ENCODE data around the gene PJA2. TPM values are rescaled to one million over a fixed set of nuclear protein-coding genes. Genes with fewer than 3 reads are reported as not detected.
A peak's percentile ranks its signal among the peaks of the same experiment; 100 is the strongest.

The PJA2 gene
- total RNA-seq, 1 donor from 2014 or later = 143 TPM

- DNase-seq (ENCODE audit: low spot score) = no peak
- intact Hi-C loops (cut with DNase I) = no loop called here
- ATAC-seq = no peak
Measured at GRCh38 chr5:109357807-109358206, 52.0 kb downstream of the PJA2 start.

DNA sequence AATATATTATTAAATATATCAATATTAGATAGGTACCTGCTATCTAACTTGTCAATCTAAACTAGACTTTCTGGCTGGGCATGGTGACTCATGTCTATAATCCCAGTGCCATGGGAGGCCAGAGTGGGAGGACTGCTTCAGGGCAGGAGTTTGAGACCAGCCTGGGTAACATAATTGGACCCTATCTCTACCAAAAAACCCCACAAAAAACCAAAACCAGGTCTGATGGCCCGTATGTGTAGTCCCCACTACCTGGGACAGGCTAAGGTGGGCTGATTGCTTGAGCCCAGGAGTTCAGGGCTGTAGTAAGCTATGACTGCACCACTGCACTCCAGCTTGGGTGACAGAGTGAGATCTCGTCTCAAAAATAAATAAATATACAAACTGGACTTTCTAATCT, 55.0 kb downstream of the PJA2 start:
- intact Hi-C loops (cut with DNase I) = no loop called here
- DNase-seq (ENCODE audit: low spot score) (no peak), ATAC-seq (peak; percentile 72)

GRCh38 chr5:109351988-109352864, 57.5 kb downstream of the PJA2 start:
- intact Hi-C loops (cut with DNase I) = no loop called here
- DNase-seq (ENCODE audit: low spot score) (no peak), ATAC-seq (no peak)

GRCh38 chr5:109350537-109351270, 59.1 kb downstream of the PJA2 start:
- no peak for DNase-seq (ENCODE audit: low spot score)
- ATAC-seq = no peak
- intact Hi-C loops (cut with DNase I) = no loop called here

DNA sequence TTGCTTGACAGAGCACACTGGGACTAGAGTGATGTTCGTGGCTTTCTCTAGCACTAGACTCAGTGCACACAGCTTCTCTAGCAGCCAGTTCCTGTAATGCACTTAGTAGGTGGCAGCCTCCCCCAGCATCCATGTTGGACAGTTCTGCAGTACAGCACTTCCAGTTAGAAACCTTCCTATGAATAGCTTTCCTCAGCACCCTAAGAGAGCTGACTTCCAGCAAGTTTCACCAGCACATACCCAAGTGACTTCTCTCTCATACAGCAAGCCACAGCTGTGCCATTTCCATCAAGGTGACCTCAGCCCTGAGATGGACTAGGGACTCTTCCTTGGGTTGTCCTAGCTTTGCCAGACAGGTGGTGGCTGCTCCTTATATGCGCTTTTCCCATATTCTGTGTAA, 60.4 kb downstream of the PJA2 start:
- intact Hi-C loops (cut with DNase I) = no loop called here

DNA sequence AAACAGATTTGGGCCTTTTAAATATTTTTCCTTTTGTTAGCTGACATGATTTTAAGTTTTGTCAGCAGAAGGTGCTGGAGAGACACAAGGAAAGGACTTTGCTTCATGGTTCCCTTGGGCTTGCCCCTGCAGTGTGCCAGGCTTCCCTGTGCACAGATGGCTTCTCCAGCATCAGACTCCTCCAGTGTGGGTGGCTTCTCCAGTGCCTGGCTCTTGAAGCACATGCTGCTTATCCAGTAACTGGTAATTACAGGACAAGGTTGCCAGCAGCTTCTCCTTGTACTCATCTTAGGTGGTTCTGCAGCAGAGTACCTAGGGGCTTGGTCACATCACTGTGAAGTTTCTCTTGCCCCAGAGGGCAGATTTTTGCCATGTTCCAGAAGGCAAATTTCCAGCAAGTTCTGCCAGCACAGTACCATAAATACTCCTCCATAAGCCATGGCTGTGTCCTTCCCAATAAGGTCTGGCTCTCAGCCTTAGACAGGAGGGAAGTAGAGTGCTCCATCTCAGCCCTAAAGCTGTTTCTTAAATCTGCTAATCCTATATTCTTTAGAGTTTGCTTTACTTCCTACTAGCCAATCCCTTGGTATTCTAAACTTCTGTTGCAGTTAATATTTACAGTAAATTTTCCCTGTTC, 62.4 kb downstream of the PJA2 start:
- intact Hi-C loops (cut with DNase I) = no loop called here
- no peak for DNase-seq (ENCODE audit: low spot score)

More for the DNA sequence above, 60.4 kb downstream of the PJA2 start:
- no peak for DNase-seq (ENCODE audit: low spot score)
- peak; percentile 13 for ATAC-seq

DNA sequence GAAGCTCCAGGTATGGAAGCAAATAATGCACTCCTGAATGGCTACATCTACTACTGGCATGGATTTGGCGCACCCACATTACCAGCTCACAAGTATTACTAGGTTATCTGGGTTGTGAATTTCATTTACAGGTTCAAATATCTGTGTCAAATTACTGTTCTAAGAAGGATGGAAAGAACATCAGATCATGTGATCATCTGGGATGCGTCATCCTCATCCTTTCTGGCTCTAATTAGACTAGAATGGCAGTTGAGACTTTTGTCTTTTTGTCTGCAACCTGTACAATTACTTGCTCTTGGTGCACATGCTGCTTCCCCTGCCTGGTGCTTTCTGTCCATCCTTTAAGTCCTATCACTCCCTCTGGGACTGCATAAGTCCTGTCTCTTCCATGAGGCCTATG, 64.1 kb downstream of the PJA2 start:
- no peak for ATAC-seq
- DNase-seq (ENCODE audit: low spot score) = no peak
- intact Hi-C loops (cut with DNase I) = no loop called here

More for the DNA sequence above, 62.4 kb downstream of the PJA2 start:
- peak; percentile 58 for ATAC-seq

GRCh38 chr5:109340351-109340750, 69.4 kb downstream of the PJA2 start:
- intact Hi-C loops (cut with DNase I) = no loop called here
- DNase-seq (ENCODE audit: low spot score) (no peak), ATAC-seq (no peak)

DNA sequence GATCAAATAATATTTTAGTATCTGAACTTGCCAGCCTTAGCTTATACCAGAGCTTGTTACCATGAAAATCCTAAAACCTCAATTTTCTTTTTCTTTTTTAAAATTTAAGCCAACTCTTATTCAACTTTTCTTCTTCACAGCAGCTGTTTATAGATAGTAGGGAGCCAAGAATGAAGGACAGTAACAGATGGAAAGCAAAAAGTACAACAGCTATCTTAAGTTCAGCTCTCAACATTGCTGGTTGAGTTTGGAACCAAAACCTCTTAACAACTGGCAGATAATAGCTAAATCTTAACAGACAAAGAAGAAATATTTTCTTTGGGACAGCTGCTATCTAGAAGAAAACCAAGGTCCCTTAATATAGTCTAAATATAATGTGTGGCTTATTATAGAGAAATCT, 74.7 kb downstream of the PJA2 start:
- intact Hi-C loops (cut with DNase I) = no loop called here
- DNase-seq (ENCODE audit: low spot score) (no peak), ATAC-seq (no peak)

DNA sequence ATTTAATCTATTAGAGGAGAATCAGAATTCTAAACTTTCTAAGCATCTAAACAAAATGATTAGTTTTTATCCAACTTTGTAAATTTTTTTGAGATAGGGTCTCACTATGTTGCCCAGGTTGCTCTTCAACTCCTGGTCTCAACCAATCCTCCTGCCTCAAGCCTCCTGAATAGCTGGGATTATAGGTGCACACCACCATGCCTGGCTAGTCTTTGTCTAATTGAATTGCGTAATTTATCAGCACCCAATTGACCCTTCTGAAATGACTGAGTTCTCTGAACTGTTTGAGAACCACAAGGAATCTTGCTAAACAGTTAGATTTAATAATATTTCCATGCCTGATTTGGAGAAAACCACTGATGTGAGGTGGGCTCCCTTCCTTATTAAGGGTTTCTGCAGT, 75.7 kb downstream of the PJA2 start:
- ATAC-seq (no peak), DNase-seq (ENCODE audit: low spot score) (no peak)
- intact Hi-C loops (cut with DNase I) = no loop called here

- intact Hi-C loops (cut with DNase I) = no loop called here
- DNase-seq (ENCODE audit: low spot score) (no peak), ATAC-seq (peak; percentile 59)
Measured at GRCh38 chr5:109329333-109330237, 80.2 kb downstream of the PJA2 start.

DNA sequence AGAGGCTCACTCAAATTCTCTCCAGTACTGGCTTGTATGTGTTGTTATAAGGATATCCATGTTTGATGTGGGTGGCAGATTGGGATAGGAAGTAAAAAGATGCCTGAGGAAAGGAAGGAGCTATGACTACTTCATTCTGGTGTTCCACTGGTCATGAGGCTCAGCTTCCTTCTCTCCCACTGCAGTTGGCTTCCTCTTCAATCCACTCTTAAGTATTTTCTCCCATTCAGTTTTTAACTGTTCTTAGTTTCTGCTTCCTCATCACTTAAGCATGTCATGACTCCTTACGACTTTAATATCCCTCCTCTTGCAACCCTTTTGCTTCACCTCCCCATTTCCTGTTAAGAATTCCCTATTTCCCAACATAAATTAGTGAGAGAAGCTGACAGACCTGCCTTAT, 81.1 kb downstream of the PJA2 start:
- no peak for DNase-seq (ENCODE audit: low spot score)
- intact Hi-C loops (cut with DNase I) = no loop called here
- ATAC-seq = no peak

GRCh38 chr5:109327570-109327969, 82.2 kb downstream of the PJA2 start:
- intact Hi-C loops (cut with DNase I) = no loop called here
- DNase-seq (ENCODE audit: low spot score) = no peak
- no peak for ATAC-seq

GRCh38 chr5:109326919-109327318, 82.9 kb downstream of the PJA2 start:
- intact Hi-C loops (cut with DNase I) = no loop called here
- ATAC-seq = peak; percentile 40
- no peak for DNase-seq (ENCODE audit: low spot score)

DNA sequence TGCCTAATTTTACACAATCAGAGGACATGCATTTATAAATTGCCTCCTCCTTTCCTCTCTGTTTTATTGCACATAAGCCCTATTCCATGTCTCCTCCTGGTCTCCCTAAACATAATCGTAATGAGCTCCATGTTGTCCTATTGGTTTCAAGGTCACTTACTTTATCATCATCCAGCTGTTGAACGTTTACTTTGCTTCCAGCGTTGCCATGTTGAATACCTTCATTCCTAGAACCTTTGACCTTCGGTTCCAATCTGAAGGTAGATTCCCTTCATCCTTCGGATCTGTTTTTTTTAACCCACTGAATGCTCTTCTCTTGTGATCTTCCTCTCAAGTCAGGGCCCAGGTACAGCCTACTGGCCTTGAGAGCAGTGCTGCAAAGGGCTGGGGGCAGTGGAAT, 84.3 kb downstream of the PJA2 start:
- intact Hi-C loops (cut with DNase I) = no loop called here
- DNase-seq (ENCODE audit: low spot score) (no peak), ATAC-seq (no peak)

GRCh38 chr5:109324931-109325330, 84.8 kb downstream of the PJA2 start:
- ATAC-seq = peak; percentile 28
- intact Hi-C loops (cut with DNase I) = no loop called here

DNA sequence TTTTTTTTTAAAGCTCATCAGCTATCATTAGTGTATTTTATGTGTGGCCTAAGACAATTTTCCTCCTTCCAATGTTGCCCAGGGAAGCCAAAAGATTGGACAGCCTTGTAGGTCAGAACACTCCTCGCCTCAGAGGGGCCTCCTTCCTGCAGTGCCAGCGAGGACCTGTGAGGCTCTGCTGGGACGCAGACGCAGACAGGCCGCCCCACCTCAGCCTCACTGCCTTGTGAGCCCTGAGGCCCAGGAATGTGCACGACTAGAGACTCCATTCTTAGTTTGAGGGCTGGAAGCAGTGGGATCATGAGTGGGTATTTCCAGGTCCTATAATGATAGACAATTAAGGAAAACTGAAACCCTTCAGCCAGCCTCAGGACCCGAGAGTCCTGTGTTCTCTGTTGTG, 85.4 kb downstream of the PJA2 start:
- intact Hi-C loops (cut with DNase I) = no loop called here
- no peak for DNase-seq (ENCODE audit: low spot score)

More at GRCh38 chr5:109324931-109325330, 84.8 kb downstream of the PJA2 start:
- DNase-seq (ENCODE audit: low spot score) = no peak

DNA sequence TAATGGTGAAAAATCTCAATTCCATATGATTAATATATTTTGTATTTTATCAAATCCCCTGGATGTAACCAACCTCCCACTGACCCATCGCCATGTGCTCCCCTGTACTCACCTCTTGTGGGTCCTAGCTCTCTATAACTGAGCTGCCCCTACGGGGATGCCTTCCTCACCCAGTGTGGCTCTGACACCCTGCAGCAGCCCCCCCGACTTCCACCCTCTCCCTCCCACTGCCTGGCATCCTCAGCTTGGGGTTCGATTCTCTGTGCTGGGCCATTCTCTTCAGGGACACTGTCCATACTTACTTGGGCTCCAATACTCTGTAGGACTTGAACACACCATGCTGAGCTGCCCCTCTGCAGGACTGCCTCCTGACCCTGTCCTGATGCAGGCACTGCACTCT, 87.1 kb downstream of the PJA2 start:
- no peak for ATAC-seq
- intact Hi-C loops (cut with DNase I) = no loop called here

More for the DNA sequence above, 85.4 kb downstream of the PJA2 start:
- ATAC-seq = peak; percentile 63

DNA sequence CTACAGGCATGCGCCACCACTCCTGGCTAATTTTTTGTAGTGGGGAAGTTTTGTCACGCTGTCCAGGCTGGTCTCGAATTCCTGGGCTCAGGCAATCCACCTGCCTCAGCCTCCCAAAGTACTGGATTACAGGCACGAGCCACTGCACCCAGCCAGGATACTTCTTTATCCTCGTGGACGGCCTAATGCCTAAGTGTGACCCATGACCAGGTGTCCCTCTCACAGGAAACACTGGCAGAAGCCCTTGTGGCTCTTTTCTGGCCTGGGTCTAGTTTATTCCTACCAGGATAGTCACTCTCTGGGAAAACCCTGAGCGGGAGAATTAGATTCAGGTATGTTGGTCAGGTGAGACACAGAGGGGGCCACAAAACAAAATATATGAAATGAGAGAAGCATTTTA, 90.4 kb downstream of the PJA2 start:
- DNase-seq (ENCODE audit: low spot score) (no peak), ATAC-seq (no peak)
- intact Hi-C loops (cut with DNase I) = no loop called here

More for the DNA sequence above, 87.1 kb downstream of the PJA2 start:
- DNase-seq (ENCODE audit: low spot score) = no peak
